ENCODE data around the gene REEP1. TPM values are rescaled to one million over a fixed set of nuclear protein-coding genes. Genes with fewer than 3 reads are reported as not detected.

REEP1 gene
- total and polyA plus RNA-seq, 9 of the 15 experiments (the other 6 are each of a cell fraction or from before 2014, with no cell fraction given): 0.11 to 0.67 (median 0.13) TPM

DNA sequence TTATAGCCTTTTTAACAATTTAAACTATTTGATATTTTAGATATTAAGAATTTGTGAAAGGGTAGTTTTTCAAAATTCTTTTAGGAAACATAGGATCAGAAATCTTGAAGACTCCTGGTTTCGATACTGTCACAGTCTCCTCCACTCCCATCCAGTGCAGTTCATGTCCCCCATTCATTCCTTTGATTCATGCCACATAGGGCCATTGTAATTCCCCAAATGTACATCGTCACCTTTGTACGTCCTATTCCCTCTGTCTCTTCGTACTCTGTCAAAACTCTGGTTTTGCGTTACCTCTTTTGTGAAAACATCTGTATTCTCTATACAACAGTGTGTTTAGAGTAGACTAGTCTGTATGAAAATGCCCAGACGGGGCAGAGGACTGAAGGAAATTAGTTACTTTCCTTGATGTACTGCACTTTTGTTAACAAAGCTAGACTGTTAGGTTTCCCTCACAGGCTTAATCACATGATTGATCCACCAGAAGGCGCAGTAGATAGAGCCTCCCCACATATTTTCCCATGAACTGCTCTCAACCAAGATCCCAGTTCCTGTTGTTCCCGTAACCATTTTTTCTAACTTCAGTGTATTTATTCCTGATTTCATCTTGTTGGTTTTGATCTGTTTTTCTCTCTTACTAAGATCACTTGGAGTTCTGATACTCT is 135.6 kb downstream of the REEP1 start (continued):
- TF ChIP-seq, protein P1, sequence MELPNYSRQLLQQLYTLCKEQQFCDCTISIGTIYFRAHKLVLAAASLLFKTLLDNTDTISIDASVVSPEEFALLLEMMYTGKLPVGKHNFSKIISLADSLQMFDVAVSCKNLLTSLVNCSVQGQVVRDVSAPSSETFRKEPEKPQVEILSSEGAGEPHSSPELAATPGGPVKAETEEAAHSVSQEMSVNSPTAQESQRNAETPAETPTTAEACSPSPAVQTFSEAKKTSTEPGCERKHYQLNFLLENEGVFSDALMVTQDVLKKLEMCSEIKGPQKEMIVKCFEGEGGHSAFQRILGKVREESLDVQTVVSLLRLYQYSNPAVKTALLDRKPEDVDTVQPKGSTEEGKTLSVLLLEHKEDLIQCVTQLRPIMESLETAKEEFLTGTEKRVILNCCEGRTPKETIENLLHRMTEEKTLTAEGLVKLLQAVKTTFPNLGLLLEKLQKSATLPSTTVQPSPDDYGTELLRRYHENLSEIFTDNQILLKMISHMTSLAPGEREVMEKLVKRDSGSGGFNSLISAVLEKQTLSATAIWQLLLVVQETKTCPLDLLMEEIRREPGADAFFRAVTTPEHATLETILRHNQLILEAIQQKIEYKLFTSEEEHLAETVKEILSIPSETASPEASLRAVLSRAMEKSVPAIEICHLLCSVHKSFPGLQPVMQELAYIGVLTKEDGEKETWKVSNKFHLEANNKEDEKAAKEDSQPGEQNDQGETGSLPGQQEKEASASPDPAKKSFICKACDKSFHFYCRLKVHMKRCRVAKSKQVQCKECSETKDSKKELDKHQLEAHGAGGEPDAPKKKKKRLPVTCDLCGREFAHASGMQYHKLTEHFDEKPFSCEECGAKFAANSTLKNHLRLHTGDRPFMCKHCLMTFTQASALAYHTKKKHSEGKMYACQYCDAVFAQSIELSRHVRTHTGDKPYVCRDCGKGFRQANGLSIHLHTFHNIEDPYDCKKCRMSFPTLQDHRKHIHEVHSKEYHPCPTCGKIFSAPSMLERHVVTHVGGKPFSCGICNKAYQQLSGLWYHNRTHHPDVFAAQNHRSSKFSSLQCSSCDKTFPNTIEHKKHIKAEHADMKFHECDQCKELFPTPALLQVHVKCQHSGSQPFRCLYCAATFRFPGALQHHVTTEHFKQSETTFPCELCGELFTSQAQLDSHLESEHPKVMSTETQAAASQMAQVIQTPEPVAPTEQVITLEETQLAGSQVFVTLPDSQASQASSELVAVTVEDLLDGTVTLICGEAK (IDR thresholded peaks at IDR 0.05): no peak
- TF ChIP-seq, protein P1 (CRISPR knock-in tag; IDR thresholded peaks at IDR 0.05): no peak
- TF ChIP-seq, protein P2, sequence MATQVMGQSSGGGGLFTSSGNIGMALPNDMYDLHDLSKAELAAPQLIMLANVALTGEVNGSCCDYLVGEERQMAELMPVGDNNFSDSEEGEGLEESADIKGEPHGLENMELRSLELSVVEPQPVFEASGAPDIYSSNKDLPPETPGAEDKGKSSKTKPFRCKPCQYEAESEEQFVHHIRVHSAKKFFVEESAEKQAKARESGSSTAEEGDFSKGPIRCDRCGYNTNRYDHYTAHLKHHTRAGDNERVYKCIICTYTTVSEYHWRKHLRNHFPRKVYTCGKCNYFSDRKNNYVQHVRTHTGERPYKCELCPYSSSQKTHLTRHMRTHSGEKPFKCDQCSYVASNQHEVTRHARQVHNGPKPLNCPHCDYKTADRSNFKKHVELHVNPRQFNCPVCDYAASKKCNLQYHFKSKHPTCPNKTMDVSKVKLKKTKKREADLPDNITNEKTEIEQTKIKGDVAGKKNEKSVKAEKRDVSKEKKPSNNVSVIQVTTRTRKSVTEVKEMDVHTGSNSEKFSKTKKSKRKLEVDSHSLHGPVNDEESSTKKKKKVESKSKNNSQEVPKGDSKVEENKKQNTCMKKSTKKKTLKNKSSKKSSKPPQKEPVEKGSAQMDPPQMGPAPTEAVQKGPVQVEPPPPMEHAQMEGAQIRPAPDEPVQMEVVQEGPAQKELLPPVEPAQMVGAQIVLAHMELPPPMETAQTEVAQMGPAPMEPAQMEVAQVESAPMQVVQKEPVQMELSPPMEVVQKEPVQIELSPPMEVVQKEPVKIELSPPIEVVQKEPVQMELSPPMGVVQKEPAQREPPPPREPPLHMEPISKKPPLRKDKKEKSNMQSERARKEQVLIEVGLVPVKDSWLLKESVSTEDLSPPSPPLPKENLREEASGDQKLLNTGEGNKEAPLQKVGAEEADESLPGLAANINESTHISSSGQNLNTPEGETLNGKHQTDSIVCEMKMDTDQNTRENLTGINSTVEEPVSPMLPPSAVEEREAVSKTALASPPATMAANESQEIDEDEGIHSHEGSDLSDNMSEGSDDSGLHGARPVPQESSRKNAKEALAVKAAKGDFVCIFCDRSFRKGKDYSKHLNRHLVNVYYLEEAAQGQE (IDR thresholded peaks at IDR 0.05; ENCODE audit: borderline replicate concordance): peak; percentile 48; the same call in 1 of the 2 replicates
- TF ChIP-seq, protein P2 (CRISPR knock-in tag; IDR thresholded peaks at IDR 0.05; ENCODE audit: low read depth): no peak
- TF ChIP-seq, protein P3, sequence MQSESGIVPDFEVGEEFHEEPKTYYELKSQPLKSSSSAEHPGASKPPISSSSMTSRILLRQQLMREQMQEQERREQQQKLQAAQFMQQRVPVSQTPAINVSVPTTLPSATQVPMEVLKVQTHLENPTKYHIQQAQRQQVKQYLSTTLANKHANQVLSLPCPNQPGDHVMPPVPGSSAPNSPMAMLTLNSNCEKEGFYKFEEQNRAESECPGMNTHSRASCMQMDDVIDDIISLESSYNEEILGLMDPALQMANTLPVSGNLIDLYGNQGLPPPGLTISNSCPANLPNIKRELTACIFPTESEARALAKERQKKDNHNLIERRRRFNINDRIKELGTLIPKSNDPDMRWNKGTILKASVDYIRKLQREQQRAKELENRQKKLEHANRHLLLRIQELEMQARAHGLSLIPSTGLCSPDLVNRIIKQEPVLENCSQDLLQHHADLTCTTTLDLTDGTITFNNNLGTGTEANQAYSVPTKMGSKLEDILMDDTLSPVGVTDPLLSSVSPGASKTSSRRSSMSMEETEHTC (IDR thresholded peaks at IDR 0.05): peak; percentile 48; the same call in 1 of the 2 replicates
- no peak for TF ChIP-seq KDM1A (IDR thresholded peaks at IDR 0.05)
- TF ChIP-seq XRCC4 (IDR thresholded peaks at IDR 0.05; ENCODE audit: extremely low read depth, insufficient read depth, insufficient read length): no peak
- no peak for TF ChIP-seq ZC3H8 (IDR thresholded peaks at IDR 0.05)
- no peak for TF ChIP-seq MYBL2 (IDR thresholded peaks at IDR 0.05; ENCODE audit: low read depth)
- no peak for TF ChIP-seq MYBL2 (CRISPR knock-in tag; IDR thresholded peaks at IDR 0.05; ENCODE audit: borderline replicate concordance)
